Measurements from ENCODE around the gene TTLL6. TPM values are rescaled to one million over a fixed set of nuclear protein-coding genes. Genes with fewer than 3 reads are reported as not detected.

The TTLL6 gene
- total RNA-seq, 2 experiments from 2014 or later: not detected

DNA sequence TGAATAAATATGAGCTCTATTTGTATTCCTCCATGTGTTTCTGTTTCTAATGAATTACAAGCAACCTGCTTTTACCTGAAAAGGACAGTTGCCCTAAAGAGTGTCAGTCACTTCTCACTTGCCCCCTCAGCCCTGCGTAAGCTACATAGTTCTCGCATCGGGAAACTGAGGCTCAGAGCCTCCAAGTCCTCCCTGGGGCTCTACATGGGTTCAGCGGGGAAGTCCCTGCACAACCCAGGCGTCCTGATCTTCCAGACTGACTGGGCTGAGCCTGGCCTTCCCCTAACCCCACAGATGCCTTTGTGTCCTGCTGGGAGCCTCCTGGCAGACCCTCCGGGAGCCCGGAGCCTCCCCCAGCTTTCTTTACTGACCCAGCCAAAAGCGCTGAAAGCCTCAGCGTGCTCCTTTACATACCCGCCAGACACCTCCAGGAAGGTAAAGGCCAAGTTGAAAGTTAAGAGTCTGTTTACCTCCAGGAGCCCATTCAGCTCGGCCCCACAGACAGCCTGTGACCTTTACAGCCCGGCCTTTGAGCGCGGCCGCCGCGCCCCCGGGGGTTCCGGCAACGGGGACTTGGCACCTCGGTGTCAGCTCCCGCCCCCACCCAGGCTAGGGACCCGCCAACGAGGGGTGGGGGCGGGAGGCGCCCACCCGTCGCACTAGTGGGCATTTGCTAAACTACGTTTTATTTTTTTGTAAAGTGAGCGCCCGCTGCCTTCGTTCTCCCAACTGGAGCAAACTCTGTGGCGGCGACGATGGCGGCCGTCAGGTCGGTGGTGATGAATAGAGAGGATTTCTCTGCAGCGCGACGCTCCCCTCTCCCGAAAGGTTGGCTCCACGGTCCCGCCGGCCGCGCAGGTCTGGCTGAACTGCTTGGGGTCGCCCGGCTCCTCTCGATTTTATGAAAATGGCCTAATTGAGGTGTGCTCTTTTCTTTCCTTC, 84.1 kb downstream of the TTLL6 start:
- H3K36me3 Mint-ChIP-seq (ENCODE audit: low read depth): no peaks in the 10 kb centered on the region
- no peaks in the 10 kb centered on the region for H3K9me3 Mint-ChIP-seq
- H3K27ac Mint-ChIP-seq: no peak overlapping the region
- H3K27me3 Mint-ChIP-seq: peaks cover 89% of the 10 kb centered on the region
- ChIA-PET POLR2A (interaction anchor here (0.6 to 1.1 kb wide), 2 partner anchors 11 to 93 kb away, joined by 3 read pairs; no protein-coding TSS in a partner anchor), CTCF (interaction anchor here (0.6 to 8.5 kb wide), 9 partner anchors 8 to 253 kb away, joined by 3 to 82 read pairs (median 5); partner anchors contain the start of gene PRAC2)
- ATAC-seq (peak; percentile 48), DNase-seq (peak; percentile 32)
- peaks cover 25% of the 10 kb centered on the region for H3K4me1 Mint-ChIP-seq (ENCODE audit: low read depth)
- TF ChIP-seq, protein P1, sequence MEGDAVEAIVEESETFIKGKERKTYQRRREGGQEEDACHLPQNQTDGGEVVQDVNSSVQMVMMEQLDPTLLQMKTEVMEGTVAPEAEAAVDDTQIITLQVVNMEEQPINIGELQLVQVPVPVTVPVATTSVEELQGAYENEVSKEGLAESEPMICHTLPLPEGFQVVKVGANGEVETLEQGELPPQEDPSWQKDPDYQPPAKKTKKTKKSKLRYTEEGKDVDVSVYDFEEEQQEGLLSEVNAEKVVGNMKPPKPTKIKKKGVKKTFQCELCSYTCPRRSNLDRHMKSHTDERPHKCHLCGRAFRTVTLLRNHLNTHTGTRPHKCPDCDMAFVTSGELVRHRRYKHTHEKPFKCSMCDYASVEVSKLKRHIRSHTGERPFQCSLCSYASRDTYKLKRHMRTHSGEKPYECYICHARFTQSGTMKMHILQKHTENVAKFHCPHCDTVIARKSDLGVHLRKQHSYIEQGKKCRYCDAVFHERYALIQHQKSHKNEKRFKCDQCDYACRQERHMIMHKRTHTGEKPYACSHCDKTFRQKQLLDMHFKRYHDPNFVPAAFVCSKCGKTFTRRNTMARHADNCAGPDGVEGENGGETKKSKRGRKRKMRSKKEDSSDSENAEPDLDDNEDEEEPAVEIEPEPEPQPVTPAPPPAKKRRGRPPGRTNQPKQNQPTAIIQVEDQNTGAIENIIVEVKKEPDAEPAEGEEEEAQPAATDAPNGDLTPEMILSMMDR (IDR thresholded peaks at IDR 0.05): no peak
- peak overlapping the region; percentile 25 for H3K4me3 Mint-ChIP-seq
- intact Hi-C loops (cut with micrococcal nuclease): no loop called here

DNA sequence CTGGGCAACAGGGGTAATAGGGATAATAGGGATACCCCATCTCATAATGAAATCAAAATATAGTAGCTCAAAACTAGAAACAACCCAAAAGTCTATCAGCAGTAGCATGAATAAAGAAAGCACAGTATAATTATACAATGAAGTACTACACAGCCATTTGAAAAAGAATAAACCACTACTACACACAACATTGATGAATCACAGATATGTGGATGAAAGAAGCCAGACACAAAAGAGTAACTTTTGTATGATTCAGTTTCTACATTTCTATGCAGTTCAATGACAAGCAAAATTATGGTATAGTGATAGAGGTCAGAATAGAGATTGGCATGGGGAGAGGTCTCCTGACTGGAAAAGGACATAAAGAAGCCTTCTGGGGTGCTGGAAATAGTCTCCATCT, 85.7 kb downstream of the TTLL6 start:
- no peak for ATAC-seq

DNA sequence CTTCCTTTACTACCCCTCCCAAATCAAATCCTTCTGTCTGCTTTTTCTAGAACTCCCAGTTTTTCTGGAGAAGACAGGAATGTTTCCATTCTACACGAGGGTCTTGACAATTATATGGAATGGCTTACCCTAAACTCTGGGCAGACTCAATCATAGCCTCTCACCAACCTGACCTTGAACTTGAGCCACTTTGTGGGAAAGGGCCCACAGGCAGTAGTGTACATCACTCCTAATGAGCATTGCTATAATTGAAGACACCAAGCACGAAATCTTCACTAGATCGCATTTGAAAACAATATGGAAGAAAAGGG, 86.8 kb downstream of the TTLL6 start:
- Mint-ChIP-seq H3K4me1 (ENCODE audit: low read depth) (peaks cover 26% of the 10 kb centered on the region), H3K27me3 (peaks cover 89% of the 10 kb centered on the region), H3K9me3 (no peaks in the 10 kb centered on the region), H3K27ac (no peak overlapping the region), H3K4me3 (no peak overlapping the region), H3K36me3 (ENCODE audit: low read depth) (no peaks in the 10 kb centered on the region)
- ChIA-PET POLR2A (no interaction called here), CTCF (interaction anchor here (1.3 to 2.8 kb wide), 2 partner anchors 52 to 75 kb away, joined by 3 to 13 read pairs; no protein-coding TSS in a partner anchor)
- TF ChIP-seq, protein P1 (IDR thresholded peaks at IDR 0.05): no peak
- no peak for DNase-seq
- no peak for ATAC-seq
- intact Hi-C loops (cut with micrococcal nuclease): no loop called here

More for the DNA sequence above, 85.7 kb downstream of the TTLL6 start:
- TF ChIP-seq, protein P1 (IDR thresholded peaks at IDR 0.05): no peak
- intact Hi-C loops (cut with micrococcal nuclease): no loop called here
- Mint-ChIP-seq H3K36me3 (ENCODE audit: low read depth) (no peaks in the 10 kb centered on the region), H3K27ac (no peak overlapping the region), H3K4me1 (ENCODE audit: low read depth) (peaks cover 25% of the 10 kb centered on the region), H3K9me3 (no peaks in the 10 kb centered on the region), H3K4me3 (no peak overlapping the region), H3K27me3 (peaks cover 89% of the 10 kb centered on the region)
- ChIA-PET CTCF (interaction anchor here (0.8 to 2.8 kb wide), 6 partner anchors 18 to 153 kb away, joined by 3 to 13 read pairs (median 4); no protein-coding TSS in a partner anchor), POLR2A (interaction anchor here (1.1 kb wide), 1 partner anchor 13 kb away, joined by 3 read pairs; no protein-coding TSS in a partner anchor)
- DNase-seq: no peak

DNA sequence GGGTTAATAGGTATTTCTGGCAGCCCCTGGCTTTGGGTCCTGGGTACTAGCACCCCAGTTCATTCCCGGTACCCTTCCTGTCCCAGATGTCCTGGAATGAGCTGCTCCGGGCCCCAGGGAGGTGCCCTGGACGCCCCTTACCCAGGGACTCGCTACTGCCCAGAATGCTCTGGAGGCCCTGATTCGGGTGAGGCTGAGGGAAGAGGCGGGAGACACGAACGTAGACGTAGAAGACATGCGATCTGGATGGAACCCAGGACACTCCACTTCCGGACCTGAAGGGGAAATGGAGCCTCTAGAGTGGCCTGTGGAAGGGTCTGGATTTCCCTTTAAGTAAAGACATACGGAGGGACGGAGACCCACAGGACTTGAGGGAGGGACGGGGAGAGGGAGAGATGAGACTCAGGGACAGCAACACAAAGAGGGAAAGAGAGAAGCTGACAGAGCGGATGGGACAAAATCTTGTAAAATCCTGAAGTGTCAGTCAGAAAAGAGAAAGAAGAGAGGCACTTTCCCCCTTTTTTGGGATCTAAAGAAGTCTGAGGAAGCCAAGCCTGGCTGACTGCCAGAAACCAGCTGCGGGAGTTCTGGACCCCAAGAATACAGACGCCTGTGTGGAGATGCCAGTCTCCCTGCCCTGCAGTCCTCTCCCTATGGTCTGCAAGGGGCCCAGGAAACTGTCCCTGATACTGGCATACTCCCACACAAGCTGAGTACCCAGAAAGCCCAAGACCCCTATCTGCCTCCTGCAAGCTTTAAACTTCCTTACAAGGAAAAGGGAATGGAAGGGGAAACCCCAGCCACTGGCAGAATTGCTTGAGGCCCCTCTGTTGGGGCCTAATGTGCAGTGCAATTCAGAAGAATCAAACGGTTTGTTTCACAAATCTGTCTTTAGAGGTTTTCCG, 87.4 kb downstream of the TTLL6 start:
- Mint-ChIP-seq H3K9me3 (no peaks in the 10 kb centered on the region), H3K27ac (no peak overlapping the region), H3K4me1 (ENCODE audit: low read depth) (peaks cover 31% of the 10 kb centered on the region), H3K27me3 (peaks cover 89% of the 10 kb centered on the region), H3K4me3 (no peak overlapping the region), H3K36me3 (ENCODE audit: low read depth) (no peaks in the 10 kb centered on the region)
- TF ChIP-seq, protein P1 (IDR thresholded peaks at IDR 0.05): no peak
- POLR2A ChIA-PET: no interaction called here
- ATAC-seq (no peak), DNase-seq (no peak)
- intact Hi-C loops (cut with micrococcal nuclease): loop anchor here (5.0 to 10.0 kb wide), 2 partner anchors 58 to 115 kb away; partner anchors contain the start of genes HOXB7 and HOXB8
- CTCF ChIA-PET: interaction anchor here (1.9 to 3.0 kb wide), 2 partner anchors 11 to 51 kb away, joined by 8 to 12 read pairs; no protein-coding TSS in a partner anchor
